ENCODE results near the gene LARP1. TPM values are rescaled to one million over a fixed set of nuclear protein-coding genes. Genes with fewer than 3 reads are reported as not detected.
"Not testable (repeated sequence)": the region's sequence is repeated elsewhere in the genome, so short reads cannot be mapped to it uniquely, and the experiment has no call there.

The LARP1 gene
- total RNA-seq, 1 experiment from 2014 or later = 290 TPM

GRCh38 chr5:154834053-154834452, 78.9 kb downstream of the LARP1 start:
- Histone ChIP-seq H4K20me1 (ENCODE audit: insufficient read depth) (peaks cover 8% of the 10 kb centered on the region), H3K9me2 (ENCODE audit: insufficient read depth) (no peaks in the 10 kb centered on the region), H3F3A (ENCODE audit: insufficient read depth, low read depth) (peaks cover 28% of the 10 kb centered on the region), H3K79me2 (ENCODE audit: low read depth) (no peaks in the 10 kb centered on the region), H3K4me3 (no peak overlapping the region), H3K4me1 (replicated peaks; ENCODE audit: insufficient read depth) (peaks cover 30% of the 10 kb centered on the region), H3K27ac (no peak overlapping the region), H3K4me2 (no peak overlapping the region), H3K27me3 (ENCODE audit: insufficient read depth, low read depth) (no peaks in the 10 kb centered on the region), H2AFZ (no peak overlapping the region), H3K36me3 (ENCODE audit: low read depth) (no peaks in the 10 kb centered on the region), H3K9me3 (ENCODE audit: insufficient read depth, low read depth) (no peaks in the 10 kb centered on the region)
- CTCF ChIA-PET = no interaction called here
- BruUV-seq (replicated peaks) = no TSS peak
- POLR2A ChIA-PET (ENCODE audit: unreplicated experiment) = no interaction called here
- TF ChIP-seq EZH2 (IDR thresholded peaks at IDR 0.05; ENCODE audit: low read depth) = no peak
- no peak for TF ChIP-seq CTCF (conservative IDR thresholded peaks at IDR 0.05)
- intact Hi-C loops (cut with micrococcal nuclease; ENCODE audit: unreplicated experiment) = no loop called here
- no peak for DNase-seq

- H3K36me3 ChIP-seq (ENCODE audit: low read depth); H3K9me2 ChIP-seq (ENCODE audit: insufficient read depth); H3K4me2 ChIP-seq; H2AFZ ChIP-seq; BruUV-seq (replicated peaks); H4K20me1 ChIP-seq (ENCODE audit: insufficient read depth); POLR2A ChIA-PET (ENCODE audit: unreplicated experiment); H3K4me3 ChIP-seq; H3K9me3 ChIP-seq (ENCODE audit: insufficient read depth, low read depth); H3K27me3 ChIP-seq (ENCODE audit: insufficient read depth, low read depth); H3K27ac ChIP-seq; DNase-seq; H3K79me2 ChIP-seq (ENCODE audit: low read depth); CTCF ChIA-PET: not testable (repeated sequence)
- Histone ChIP-seq H3K4me1 (replicated peaks; ENCODE audit: insufficient read depth) (peaks cover 13% of the 10 kb centered on the region), H3F3A (ENCODE audit: insufficient read depth, low read depth) (peaks cover 11% of the 10 kb centered on the region)
- intact Hi-C loops (cut with micrococcal nuclease; ENCODE audit: unreplicated experiment) = loop anchor here (1.0 kb wide), 1 partner anchor 23 kb away; the partner anchor contains the start of gene CNOT8
Measured at GRCh38 chr5:154835701-154836052, 80.5 kb downstream of the LARP1 start.

GRCh38 chr5:154836225-154836624, 81.0 kb downstream of the LARP1 start:
- H3K4me1 ChIP-seq (replicated peaks; ENCODE audit: insufficient read depth) = peaks cover 11% of the 10 kb centered on the region
- ChIA-PET CTCF (no interaction called here), POLR2A (ENCODE audit: unreplicated experiment) (no interaction called here)
- no peaks in the 10 kb centered on the region for H3K36me3 ChIP-seq (ENCODE audit: low read depth)
- no peak overlapping the region for H3K4me2 ChIP-seq
- intact Hi-C loops (cut with micrococcal nuclease; ENCODE audit: unreplicated experiment) = no loop called here
- H2AFZ ChIP-seq = no peak overlapping the region
- no peaks in the 10 kb centered on the region for H3K9me3 ChIP-seq (ENCODE audit: insufficient read depth, low read depth)
- no TSS peak for BruUV-seq (replicated peaks)
- peaks cover 10% of the 10 kb centered on the region for H3F3A ChIP-seq (ENCODE audit: insufficient read depth, low read depth)
- no peaks in the 10 kb centered on the region for H3K9me2 ChIP-seq (ENCODE audit: insufficient read depth)
- no peak overlapping the region for H3K27ac ChIP-seq
- H4K20me1 ChIP-seq (ENCODE audit: insufficient read depth) = no peaks in the 10 kb centered on the region
- no peak for DNase-seq
- H3K4me3 ChIP-seq = no peak overlapping the region
- H3K27me3 ChIP-seq (ENCODE audit: insufficient read depth, low read depth) = no peaks in the 10 kb centered on the region
- no peaks in the 10 kb centered on the region for H3K79me2 ChIP-seq (ENCODE audit: low read depth)
- TF ChIP-seq CTCF (conservative IDR thresholded peaks at IDR 0.05) = no peak
- no peak for TF ChIP-seq EZH2 (IDR thresholded peaks at IDR 0.05; ENCODE audit: low read depth)
